GM12864 (cell line): ENCODE results near the gene KCNN3.

Experiments used
- DNase-seq: peaks from one replicate; pipeline ENCODE4 v3.0.0-alpha.2; 2011; ENCODE audit warnings: low read depth
- H3K4me3 ChIP-seq: 2 replicates; pipeline ENCODE4 v1.5.1; 2011; ENCODE audit warnings: mild to moderate bottlenecking, low read depth, low read length, control low read depth
- TF ChIP-seq, protein P1 (sequence below): IDR thresholded peaks from 2 replicates; pipeline ENCODE4 v1.5.1; 2011; ENCODE audit warnings: low read depth, mild to moderate bottlenecking, moderate library complexity, low read length, control low read depth, inconsistent platforms; ENCODE audit errors: missing control alignments

KCNN3 gene

DNA sequence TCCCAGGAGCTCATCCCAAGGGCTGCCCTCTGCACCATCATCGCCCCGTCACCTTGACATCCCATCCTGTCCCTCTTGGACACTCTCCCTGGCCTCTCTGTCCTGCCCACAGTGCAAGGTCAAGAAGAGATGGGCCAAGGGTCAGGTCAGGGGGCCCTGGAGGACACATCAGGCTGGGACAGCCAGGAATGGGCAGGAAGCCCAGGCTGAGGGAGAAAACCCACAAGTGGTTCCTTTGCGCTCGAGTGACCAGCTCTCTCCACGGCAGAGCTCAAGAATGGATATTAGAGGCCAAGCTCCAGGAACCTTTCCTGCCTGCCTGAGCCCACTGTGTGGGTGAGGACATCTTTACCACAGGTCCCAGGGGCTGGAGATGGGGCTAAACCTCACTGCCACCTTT lies 41.0 kb downstream of the KCNN3 start:
- TF ChIP-seq, protein P1, sequence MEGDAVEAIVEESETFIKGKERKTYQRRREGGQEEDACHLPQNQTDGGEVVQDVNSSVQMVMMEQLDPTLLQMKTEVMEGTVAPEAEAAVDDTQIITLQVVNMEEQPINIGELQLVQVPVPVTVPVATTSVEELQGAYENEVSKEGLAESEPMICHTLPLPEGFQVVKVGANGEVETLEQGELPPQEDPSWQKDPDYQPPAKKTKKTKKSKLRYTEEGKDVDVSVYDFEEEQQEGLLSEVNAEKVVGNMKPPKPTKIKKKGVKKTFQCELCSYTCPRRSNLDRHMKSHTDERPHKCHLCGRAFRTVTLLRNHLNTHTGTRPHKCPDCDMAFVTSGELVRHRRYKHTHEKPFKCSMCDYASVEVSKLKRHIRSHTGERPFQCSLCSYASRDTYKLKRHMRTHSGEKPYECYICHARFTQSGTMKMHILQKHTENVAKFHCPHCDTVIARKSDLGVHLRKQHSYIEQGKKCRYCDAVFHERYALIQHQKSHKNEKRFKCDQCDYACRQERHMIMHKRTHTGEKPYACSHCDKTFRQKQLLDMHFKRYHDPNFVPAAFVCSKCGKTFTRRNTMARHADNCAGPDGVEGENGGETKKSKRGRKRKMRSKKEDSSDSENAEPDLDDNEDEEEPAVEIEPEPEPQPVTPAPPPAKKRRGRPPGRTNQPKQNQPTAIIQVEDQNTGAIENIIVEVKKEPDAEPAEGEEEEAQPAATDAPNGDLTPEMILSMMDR = no peak
- no peak for DNase-seq
- H3K4me3 ChIP-seq = no peak overlapping the region

DNA sequence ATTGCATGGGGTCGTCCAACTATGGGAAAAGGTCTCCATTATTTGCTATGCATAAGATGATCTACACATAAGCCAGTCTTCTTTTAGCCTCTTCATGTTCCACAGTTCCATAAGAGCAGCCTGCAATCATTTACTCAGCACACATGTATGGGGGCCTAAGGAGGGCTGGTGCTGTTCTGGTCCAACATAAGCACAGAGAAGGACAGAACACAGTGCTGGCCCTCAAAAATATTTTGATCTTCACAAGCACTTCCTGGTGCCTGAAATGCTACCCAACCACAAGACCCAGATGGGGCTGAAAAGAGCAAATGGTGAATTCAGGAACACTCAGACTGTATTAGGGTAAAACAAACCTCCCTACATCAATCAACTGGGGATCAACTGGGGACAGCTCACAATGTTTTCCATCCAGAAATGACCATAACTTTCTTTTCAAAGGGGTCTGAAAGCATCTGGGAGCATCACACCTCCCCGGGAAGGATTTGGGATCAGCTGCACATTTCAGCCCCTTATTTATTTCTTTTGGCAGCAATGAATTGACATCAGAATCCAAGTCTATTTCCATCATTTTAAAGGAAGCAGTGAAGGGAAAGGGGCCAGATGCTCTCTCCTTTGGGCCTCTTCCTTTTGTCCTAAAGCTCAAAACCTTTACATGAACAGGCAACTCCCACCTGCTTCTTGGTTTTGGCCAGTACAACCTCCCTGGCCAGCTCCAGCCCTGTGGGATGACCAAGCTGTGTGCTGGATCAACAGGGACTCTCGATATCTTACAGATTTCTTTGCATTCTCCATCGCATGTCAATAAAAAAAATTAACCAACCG lies 45.7 kb downstream of the KCNN3 start:
- DNase-seq = no peak
- no peak overlapping the region for H3K4me3 ChIP-seq
- TF ChIP-seq, protein P1 = no peak

DNA sequence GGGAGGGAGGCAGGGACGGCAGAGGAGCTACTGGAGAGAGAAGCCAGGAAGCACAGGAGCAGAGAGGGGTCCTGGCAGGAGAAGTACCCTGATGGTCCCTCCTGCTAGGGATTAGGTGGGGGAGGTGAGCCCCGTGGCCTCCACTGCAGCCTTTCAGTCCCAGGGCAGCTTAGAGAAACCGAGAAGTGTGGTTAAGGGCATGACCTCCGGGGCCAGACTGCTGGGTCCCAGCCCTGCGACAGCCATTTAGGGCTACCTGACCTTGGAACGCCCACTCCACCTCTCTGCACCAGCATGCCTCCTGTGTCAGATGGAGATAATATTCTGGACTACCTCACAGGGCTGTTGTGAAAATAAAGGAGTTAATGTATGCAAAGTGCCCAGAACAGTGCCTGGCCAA lies 47.4 kb downstream of the KCNN3 start:
- TF ChIP-seq, protein P1 = no peak

DNA sequence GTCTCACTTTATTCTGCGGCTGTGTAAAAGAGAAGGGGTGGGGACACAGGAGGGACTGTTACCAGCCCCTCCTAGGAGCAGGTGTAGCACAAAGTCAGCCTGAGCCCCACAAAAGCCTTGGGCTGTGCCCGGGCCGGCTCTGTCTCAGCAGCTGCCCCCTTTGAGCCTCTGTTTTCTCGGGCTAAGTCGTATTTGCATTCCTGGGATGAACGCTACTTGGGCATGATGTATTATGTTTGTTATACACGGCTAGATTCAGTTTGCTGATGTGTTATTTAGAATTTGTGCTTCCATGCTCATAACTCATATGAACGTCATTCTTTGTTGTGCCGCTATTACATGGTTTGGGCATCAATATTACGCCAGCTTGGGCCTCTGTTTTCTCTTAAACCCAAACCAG lies 47.8 kb downstream of the KCNN3 start:
- TF ChIP-seq, protein P1 = no peak
- DNase-seq = no peak
- no peak overlapping the region for H3K4me3 ChIP-seq

More for the DNA sequence above, 47.4 kb downstream of the KCNN3 start:
- no peak for DNase-seq
- no peak overlapping the region for H3K4me3 ChIP-seq

DNA sequence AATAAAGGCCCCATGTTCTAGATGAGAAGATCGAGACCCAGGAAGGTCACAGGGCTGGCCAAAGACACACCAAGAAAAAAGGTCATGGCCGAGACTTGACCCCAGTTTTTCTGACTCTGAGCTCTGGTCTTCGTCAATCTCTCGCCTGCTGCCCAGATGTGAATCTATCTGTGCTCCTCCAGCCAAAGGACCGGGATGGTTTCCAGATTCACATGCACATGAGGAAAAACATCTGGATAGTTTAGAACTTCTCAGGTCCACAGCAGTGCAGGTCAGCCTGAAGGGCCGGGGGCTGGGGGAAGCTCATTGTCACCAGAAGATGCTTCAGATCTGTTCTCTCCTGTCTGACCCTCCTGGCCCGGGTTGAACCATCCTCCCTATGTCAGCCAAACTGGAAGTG lies 49.0 kb downstream of the KCNN3 start:
- no peak for DNase-seq
- TF ChIP-seq, protein P1 = no peak
- no peak overlapping the region for H3K4me3 ChIP-seq

DNA sequence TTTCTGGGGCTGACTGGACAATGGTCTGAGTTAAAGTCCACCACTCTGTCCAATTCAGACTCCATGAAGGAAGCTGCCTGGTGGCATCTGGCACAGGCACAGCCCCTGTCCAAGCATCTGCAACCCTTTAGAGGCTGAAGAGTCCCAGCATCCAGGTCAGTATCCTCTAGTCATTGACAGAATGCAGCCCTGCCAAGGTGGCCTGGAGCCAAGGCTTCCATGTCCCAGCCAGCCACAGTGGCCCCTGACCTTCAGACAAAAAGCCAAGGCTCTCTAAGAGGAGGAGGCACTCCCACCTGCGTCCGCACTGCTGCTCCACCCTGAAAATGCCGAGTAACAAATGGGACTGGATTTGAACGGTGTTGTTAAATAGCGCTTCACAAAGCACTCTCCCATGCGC lies 49.4 kb downstream of the KCNN3 start:
- no peak overlapping the region for H3K4me3 ChIP-seq
- no peak for DNase-seq
- TF ChIP-seq, protein P1 = no peak
